HG02973 (cell line): ENCODE data around the gene GSTK1.
"Not testable (repeated sequence)": the region's sequence is repeated elsewhere in the genome, so short reads cannot be mapped to it uniquely, and the experiment has no call there.

Experiments
- ATAC-seq: cut with Tn5 transposase; IDR thresholded peaks from one replicate; pipeline ENCODE4 v1.9.1; 2021; ENCODE audit warnings: moderate library complexity; ENCODE audit not compliant: unreplicated experiment

GSTK1 gene

GRCh38 chr7:143269251-143269650 is 6.0 kb downstream of the GSTK1 start:
- no peak for ATAC-seq

- no peak for ATAC-seq
Observed at GRCh38 chr7:143271240-143271639, 8.0 kb downstream of the GSTK1 start.

GRCh38 chr7:143272871-143273270 is 9.6 kb downstream of the GSTK1 start:
- ATAC-seq = no peak

GRCh38 chr7:143279186-143280098 is 16.2 kb downstream of the GSTK1 start:
- ATAC-seq = peak; percentile 53

- no peak for ATAC-seq
Observed at GRCh38 chr7:143280160-143280559, 16.9 kb downstream of the GSTK1 start.

- ATAC-seq = no peak
Observed at GRCh38 chr7:143280566-143280965, 17.3 kb downstream of the GSTK1 start.

GRCh38 chr7:143281529-143281928 is 18.3 kb downstream of the GSTK1 start:
- no peak for ATAC-seq

- ATAC-seq = no peak
Observed at GRCh38 chr7:143282124-143282523, 18.9 kb downstream of the GSTK1 start.

- no peak for ATAC-seq
Observed at GRCh38 chr7:143283381-143283780, 20.1 kb downstream of the GSTK1 start.

GRCh38 chr7:143284591-143285469 is 21.6 kb downstream of the GSTK1 start, which contains the start of gene TMEM139:
TSS of gene TMEM139 (plus strand) at chr7:143284958. CDS start at chr7:143285958, 1,000 bp downstream.
- ATAC-seq = no peak

GRCh38 chr7:143285470-143285778 is 22.2 kb downstream of the GSTK1 start:
- ATAC-seq = no peak

GRCh38 chr7:143285806-143286521 is 22.7 kb downstream of the GSTK1 start:
- ATAC-seq = no peak

- no peak for ATAC-seq
Observed at GRCh38 chr7:143286522-143286890, 23.3 kb downstream of the GSTK1 start.

- no peak for ATAC-seq
Observed at GRCh38 chr7:143287339-143287934, 24.2 kb downstream of the GSTK1 start.

GRCh38 chr7:143287935-143288826 is 24.9 kb downstream of the GSTK1 start, which contains the start of gene CASP2:
TSS of gene CASP2 (plus strand) at chr7:143288351. CDS start at chr7:143288456, 105 bp downstream.
- peak; percentile 89 for ATAC-seq

GRCh38 chr7:143288836-143289235 is 25.6 kb downstream of the GSTK1 start:
- ATAC-seq = no peak

GRCh38 chr7:143289421-143289820 is 26.2 kb downstream of the GSTK1 start:
- ATAC-seq = no peak

- not testable (repeated sequence) for ATAC-seq
Observed at GRCh38 chr7:143289888-143290287, 26.6 kb downstream of the GSTK1 start.

- no peak for ATAC-seq
Observed at GRCh38 chr7:143290293-143290692, 27.1 kb downstream of the GSTK1 start.

GRCh38 chr7:143292876-143293275 is 29.6 kb downstream of the GSTK1 start:
- no peak for ATAC-seq
